Panc1 (cell line): Measurements from ENCODE around the gene VPS45. TPM values are rescaled to one million over a fixed set of nuclear protein-coding genes. Genes with fewer than 3 reads are reported as not detected.

Source experiments
- ATAC-seq: fragments of 200-7000 bp; cut with Tn5 transposase; 2 replicates; pipeline ENCODE4 v1.9.1; 2020; ENCODE audit warnings: mild to moderate bottlenecking, moderate library complexity
- BruUV-seq: library from RNA; stranded (reverse); fragments of 400-500 nt; replicated peaks from 2 replicates; lab custom pipeline; 2021; lab: Mats Ljungman, UMichigan
- CTCF ChIA-PET: fragments of 300-600 bp; sonication (Branson Sonifier 250); formaldehyde crosslinking; loops from one replicate; lab custom pipeline; 2022; ENCODE audit warnings: antibody characterized with exemption; lab: Charles Lee
- POLR2A ChIA-PET: fragments of 300-600 bp; sonication (Branson Sonifier 250); formaldehyde crosslinking; loops from one replicate; lab custom pipeline; 2022; ENCODE audit warnings: antibody characterized with exemption; lab: Charles Lee
- DNase-seq: peaks from one replicate; pipeline ENCODE4 v3.0.0-alpha.2; 2010; ENCODE audit warnings: low read depth, low spot score
- H3K27ac ChIP-seq: 2 replicates; pipeline ENCODE4 v1.5.1; 2011; ENCODE audit warnings: mild to moderate bottlenecking, low read length, inconsistent platforms
- H3K27me3 ChIP-seq: fragments of 200-500 bp; sonication (Bioruptor generic); 2 replicates; pipeline ENCODE4 v1.6.0; 2014; ENCODE audit warnings: low read length, inconsistent platforms; ENCODE audit not compliant: control insufficient read depth, insufficient read depth
- H3K36me3 ChIP-seq: fragments of 200-500 bp; sonication (Bioruptor generic); 2 replicates; pipeline ENCODE4 v1.5.1; 2014; ENCODE audit warnings: inconsistent platforms, mild to moderate bottlenecking, low read length, moderate library complexity; ENCODE audit not compliant: control insufficient read depth, insufficient read depth
- H3K4me1 ChIP-seq: 2 replicates; pipeline ENCODE4 v1.5.1; 2011; ENCODE audit warnings: inconsistent platforms, mild to moderate bottlenecking, low read length, moderate library complexity; ENCODE audit not compliant: control insufficient read depth, insufficient read depth
- H3K4me3 ChIP-seq, 2 experiments: 2 replicates each; pipeline ENCODE4 v1.5.1; 2011 to 2012; ENCODE audit warnings: low read depth in 2 of 2, low read length in 2 of 2, mild to moderate bottlenecking in 2 of 2, inconsistent platforms in 1 of 2, moderate library complexity in 1 of 2
- H3K9me3 ChIP-seq: fragments of 200-500 bp; sonication (Bioruptor generic); 2 replicates; pipeline ENCODE4 v1.5.1; 2014; ENCODE audit warnings: low read depth, mild to moderate bottlenecking, inconsistent platforms, low read length, moderate library complexity; ENCODE audit not compliant: control insufficient read depth, insufficient read depth
- POLR2AphosphoS5 ChIP-seq: IDR thresholded peaks from 2 replicates; pipeline ENCODE4 v1.6.1; 2012; ENCODE audit warnings: mild to moderate bottlenecking, low read depth, low read length, moderate library complexity
- SIN3A ChIP-seq: IDR thresholded peaks from 2 replicates; pipeline ENCODE4 v1.6.1; 2012; ENCODE audit warnings: low read depth, mild to moderate bottlenecking, low read length, moderate library complexity, borderline replicate concordance; ENCODE audit not compliant: insufficient read depth
- TCF7L2 ChIP-seq: IDR thresholded peaks from 2 replicates; pipeline ENCODE4 v1.6.1; 2011; ENCODE audit warnings: mild to moderate bottlenecking, low read depth, low read length, inconsistent platforms
- in situ Hi-C: cut with HindIII; loops from 2 replicates; pipeline ENCODE4 v1.10.0; 2016; ENCODE audit warnings: low sequenced_read_pairs, low pct_unique_long_range_greater_than_20kb
- intact Hi-C: fragments of 100-400 bp; cut with micrococcal nuclease; formaldehyde crosslinking; loops from one replicate; pipeline ENCODE4 v1.10.0; 2022; ENCODE audit not compliant: unreplicated experiment
- total RNA-seq: library from RNA; stranded (reverse); gene quantifications from one replicate; pipeline ENCODE4 v1.2.1, GENCODE V29; 2021; ENCODE audit not compliant: unreplicated experiment
- TF ChIP-seq, protein P1 (sequence below), 2 experiments: IDR thresholded peaks; 2 replicates each; pipeline ENCODE4 v1.6.1; 2011 to 2012; ENCODE audit warnings: low read depth in 2 of 2, control low read depth in 1 of 2, low read length in 1 of 2, mild to moderate bottlenecking in 1 of 2, moderate library complexity in 1 of 2; ENCODE audit not compliant: insufficient read depth in 1 of 2
- TF ChIP-seq, protein P2 (sequence below): fragments of 450-650 bp; IDR thresholded peaks from 2 replicates; pipeline ENCODE4 v1.5.1; 2017; ENCODE audit warnings: mild to moderate bottlenecking

VPS45 gene
- total RNA-seq, 1 experiment from 2014 or later: 24.9 TPM

DNA sequence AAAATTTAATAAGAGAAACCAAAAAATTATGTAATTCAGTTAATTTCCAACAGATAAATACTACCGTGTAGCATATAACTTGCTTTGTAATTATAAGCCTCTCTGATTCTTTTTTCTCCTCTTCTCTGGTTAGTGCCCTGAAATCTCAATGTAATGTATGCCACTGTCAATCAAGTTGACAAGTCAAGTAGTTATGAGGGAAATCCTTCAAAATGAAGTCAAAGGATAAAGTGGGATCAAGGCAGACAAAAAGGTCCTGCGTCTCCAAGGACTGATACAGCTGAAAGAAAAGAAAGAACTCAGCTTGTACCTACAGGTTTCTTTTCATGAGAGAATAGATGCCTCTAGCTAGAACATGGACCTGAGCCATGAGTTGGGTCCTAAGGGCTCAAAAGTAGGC, 19.8 kb downstream of the VPS45 start:
- POLR2A ChIA-PET: no interaction called here
- in situ Hi-C loops: no loop called here
- no TSS peak for BruUV-seq
- H3K4me1 ChIP-seq: no peaks in the 10 kb centered on the region
- H3K36me3 ChIP-seq: peaks cover 9% of the 10 kb centered on the region; the same call in 1 of the 2 replicates
- H3K27me3 ChIP-seq: no peaks in the 10 kb centered on the region
- intact Hi-C loops: no loop called here
- CTCF ChIA-PET: no interaction called here
- DNase-seq (no peak), ATAC-seq (no peak)
- no peak overlapping the region for H3K27ac ChIP-seq
- H3K4me3 ChIP-seq: no peak overlapping the region
- TF ChIP-seq, protein P1, sequence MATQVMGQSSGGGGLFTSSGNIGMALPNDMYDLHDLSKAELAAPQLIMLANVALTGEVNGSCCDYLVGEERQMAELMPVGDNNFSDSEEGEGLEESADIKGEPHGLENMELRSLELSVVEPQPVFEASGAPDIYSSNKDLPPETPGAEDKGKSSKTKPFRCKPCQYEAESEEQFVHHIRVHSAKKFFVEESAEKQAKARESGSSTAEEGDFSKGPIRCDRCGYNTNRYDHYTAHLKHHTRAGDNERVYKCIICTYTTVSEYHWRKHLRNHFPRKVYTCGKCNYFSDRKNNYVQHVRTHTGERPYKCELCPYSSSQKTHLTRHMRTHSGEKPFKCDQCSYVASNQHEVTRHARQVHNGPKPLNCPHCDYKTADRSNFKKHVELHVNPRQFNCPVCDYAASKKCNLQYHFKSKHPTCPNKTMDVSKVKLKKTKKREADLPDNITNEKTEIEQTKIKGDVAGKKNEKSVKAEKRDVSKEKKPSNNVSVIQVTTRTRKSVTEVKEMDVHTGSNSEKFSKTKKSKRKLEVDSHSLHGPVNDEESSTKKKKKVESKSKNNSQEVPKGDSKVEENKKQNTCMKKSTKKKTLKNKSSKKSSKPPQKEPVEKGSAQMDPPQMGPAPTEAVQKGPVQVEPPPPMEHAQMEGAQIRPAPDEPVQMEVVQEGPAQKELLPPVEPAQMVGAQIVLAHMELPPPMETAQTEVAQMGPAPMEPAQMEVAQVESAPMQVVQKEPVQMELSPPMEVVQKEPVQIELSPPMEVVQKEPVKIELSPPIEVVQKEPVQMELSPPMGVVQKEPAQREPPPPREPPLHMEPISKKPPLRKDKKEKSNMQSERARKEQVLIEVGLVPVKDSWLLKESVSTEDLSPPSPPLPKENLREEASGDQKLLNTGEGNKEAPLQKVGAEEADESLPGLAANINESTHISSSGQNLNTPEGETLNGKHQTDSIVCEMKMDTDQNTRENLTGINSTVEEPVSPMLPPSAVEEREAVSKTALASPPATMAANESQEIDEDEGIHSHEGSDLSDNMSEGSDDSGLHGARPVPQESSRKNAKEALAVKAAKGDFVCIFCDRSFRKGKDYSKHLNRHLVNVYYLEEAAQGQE (IDR thresholded peaks at IDR 0.05; ENCODE audit: insufficient read depth in 1 of 2, low read depth in 2 of 2, low read length in 1 of 2): no peak
- TF ChIP-seq POLR2AphosphoS5 (no peak), TCF7L2 (no peak), SIN3A (no peak)
- TF ChIP-seq, protein P2, sequence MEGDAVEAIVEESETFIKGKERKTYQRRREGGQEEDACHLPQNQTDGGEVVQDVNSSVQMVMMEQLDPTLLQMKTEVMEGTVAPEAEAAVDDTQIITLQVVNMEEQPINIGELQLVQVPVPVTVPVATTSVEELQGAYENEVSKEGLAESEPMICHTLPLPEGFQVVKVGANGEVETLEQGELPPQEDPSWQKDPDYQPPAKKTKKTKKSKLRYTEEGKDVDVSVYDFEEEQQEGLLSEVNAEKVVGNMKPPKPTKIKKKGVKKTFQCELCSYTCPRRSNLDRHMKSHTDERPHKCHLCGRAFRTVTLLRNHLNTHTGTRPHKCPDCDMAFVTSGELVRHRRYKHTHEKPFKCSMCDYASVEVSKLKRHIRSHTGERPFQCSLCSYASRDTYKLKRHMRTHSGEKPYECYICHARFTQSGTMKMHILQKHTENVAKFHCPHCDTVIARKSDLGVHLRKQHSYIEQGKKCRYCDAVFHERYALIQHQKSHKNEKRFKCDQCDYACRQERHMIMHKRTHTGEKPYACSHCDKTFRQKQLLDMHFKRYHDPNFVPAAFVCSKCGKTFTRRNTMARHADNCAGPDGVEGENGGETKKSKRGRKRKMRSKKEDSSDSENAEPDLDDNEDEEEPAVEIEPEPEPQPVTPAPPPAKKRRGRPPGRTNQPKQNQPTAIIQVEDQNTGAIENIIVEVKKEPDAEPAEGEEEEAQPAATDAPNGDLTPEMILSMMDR: no peak
- no peaks in the 10 kb centered on the region for H3K9me3 ChIP-seq

DNA sequence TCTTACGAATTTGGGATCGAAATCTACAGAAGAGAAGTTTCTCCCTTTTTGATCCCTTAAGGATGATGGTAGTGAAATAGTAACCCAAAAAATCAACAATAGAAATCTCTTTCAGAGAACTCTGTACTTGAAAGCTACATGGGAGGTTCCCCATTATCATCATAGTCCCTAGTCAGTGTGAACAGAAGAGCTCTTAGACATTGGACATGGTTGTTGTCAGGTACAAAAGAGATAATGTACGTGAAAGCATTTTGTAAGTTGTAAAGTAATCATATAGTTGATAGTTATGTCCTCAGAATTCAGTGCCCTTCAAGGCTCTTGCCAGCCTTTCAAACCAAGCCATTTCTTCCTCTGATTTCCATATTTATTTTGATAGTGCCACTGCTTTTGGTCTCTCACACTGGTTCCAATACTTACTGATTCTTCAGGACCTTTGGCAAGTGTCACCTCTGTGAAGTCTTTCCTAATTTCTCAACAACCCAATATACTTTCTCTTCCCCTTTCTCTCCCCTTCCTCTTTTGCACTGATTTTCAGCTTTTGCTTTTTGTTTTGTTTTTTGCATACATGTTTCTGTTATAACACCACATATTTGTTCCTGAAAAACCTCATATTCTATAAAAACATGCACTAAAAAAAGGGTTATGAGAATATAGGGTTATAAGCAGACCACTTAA, 22.4 kb downstream of the VPS45 start:
- CTCF ChIA-PET: no interaction called here
- Histone ChIP-seq H3K4me1 (no peaks in the 10 kb centered on the region), H3K4me3 (no peak overlapping the region), H3K27me3 (no peaks in the 10 kb centered on the region), H3K36me3 (peaks cover 10% of the 10 kb centered on the region; the same call in 1 of the 2 replicates), H3K27ac (no peak overlapping the region), H3K9me3 (no peaks in the 10 kb centered on the region)
- intact Hi-C loops (no loop called here), in situ Hi-C loops (no loop called here)
- TF ChIP-seq TCF7L2: no peak
- no peak for TF ChIP-seq POLR2AphosphoS5
- TF ChIP-seq, protein P2: no peak
- TF ChIP-seq, protein P1 (IDR thresholded peaks at IDR 0.05; ENCODE audit: insufficient read depth in 1 of 2, low read depth in 2 of 2, low read length in 1 of 2): no peak
- no peak for TF ChIP-seq SIN3A
- no peak for DNase-seq
- ATAC-seq: no peak
- BruUV-seq: no TSS peak
- POLR2A ChIA-PET: interaction anchor here (0.7 kb wide), 1 partner anchor 25 kb away, joined by 3 read pairs; no protein-coding TSS in a partner anchor
